ENCODE measurements around the gene CTTN.

Gene CTTN

DNA sequence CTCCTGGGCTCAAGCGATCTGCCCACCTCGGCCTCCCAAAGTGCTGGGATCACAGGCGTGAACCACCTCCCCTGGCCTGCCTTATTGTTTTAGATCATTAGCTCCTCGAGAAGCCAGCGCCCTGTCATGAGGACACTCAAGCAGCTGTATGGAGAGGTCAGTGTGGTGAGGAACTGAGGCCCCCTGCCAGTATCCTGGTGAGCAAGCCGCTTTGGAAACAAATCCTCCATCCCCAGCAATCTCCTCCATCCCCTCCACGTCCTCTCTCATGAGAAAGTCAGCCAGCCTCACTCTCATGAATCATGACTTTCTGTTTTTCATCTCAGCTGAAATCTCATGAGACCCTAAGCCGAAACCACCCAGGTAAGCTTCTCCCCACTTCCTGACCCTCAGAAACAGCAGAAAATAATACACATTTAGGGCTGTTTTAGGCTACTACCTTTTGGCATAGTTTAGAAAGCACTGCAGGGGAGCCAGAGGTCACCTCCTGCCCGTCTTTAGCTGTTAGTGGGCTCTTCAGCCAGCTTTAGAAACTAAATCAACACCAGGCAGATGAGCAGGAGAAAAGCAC is 56.0 kb downstream of the CTTN start:
- TF ChIP-seq SIN3A (IDR thresholded peaks at IDR 0.05; ENCODE audit: borderline replicate concordance, insufficient read depth, low read length), result no peak
- no peak for TF ChIP-seq TAF1 (IDR thresholded peaks at IDR 0.05; ENCODE audit: borderline replicate concordance, insufficient read depth, low read length)
- TF ChIP-seq FOXP2 (optimal IDR thresholded peaks at IDR 0.05; ENCODE audit: borderline replicate concordance, extremely low read depth, extremely low read length, insufficient read depth), result no peak

DNA sequence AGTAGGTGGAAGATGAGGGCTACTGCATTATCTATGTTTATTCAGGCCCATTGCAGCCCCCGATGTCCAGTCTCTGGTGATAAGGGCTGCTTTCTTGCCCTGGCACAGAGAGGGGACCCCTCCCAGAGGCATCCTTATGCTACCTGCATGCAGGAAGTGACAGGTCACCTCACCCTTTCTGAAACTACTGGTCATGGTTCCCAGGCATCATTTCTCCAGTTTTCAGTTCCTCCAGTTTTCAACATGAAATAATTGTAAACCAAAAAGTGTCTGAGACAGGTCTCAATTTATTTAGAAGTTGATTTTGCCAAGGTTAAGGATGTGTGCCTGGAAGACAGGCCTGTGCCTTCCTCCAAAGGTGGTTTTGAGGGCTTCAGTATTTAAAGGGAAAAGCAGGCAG is 57.0 kb downstream of the CTTN start:
- TF ChIP-seq TAF1 (IDR thresholded peaks at IDR 0.05; ENCODE audit: borderline replicate concordance, insufficient read depth, low read length), result no peak
- TF ChIP-seq, protein P1, sequence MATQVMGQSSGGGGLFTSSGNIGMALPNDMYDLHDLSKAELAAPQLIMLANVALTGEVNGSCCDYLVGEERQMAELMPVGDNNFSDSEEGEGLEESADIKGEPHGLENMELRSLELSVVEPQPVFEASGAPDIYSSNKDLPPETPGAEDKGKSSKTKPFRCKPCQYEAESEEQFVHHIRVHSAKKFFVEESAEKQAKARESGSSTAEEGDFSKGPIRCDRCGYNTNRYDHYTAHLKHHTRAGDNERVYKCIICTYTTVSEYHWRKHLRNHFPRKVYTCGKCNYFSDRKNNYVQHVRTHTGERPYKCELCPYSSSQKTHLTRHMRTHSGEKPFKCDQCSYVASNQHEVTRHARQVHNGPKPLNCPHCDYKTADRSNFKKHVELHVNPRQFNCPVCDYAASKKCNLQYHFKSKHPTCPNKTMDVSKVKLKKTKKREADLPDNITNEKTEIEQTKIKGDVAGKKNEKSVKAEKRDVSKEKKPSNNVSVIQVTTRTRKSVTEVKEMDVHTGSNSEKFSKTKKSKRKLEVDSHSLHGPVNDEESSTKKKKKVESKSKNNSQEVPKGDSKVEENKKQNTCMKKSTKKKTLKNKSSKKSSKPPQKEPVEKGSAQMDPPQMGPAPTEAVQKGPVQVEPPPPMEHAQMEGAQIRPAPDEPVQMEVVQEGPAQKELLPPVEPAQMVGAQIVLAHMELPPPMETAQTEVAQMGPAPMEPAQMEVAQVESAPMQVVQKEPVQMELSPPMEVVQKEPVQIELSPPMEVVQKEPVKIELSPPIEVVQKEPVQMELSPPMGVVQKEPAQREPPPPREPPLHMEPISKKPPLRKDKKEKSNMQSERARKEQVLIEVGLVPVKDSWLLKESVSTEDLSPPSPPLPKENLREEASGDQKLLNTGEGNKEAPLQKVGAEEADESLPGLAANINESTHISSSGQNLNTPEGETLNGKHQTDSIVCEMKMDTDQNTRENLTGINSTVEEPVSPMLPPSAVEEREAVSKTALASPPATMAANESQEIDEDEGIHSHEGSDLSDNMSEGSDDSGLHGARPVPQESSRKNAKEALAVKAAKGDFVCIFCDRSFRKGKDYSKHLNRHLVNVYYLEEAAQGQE (IDR thresholded peaks at IDR 0.05; ENCODE audit: insufficient read depth in 1 of 2, low read depth in 2 of 2, low read length in 2 of 2), result no peak
- no peak for TF ChIP-seq POLR2AphosphoS5 (IDR thresholded peaks at IDR 0.05; ENCODE audit: low read depth, low read length)
- TF ChIP-seq FOXP2 (optimal IDR thresholded peaks at IDR 0.05; ENCODE audit: borderline replicate concordance, extremely low read depth, extremely low read length, insufficient read depth), result no peak
- TF ChIP-seq SIN3A (IDR thresholded peaks at IDR 0.05; ENCODE audit: borderline replicate concordance, insufficient read depth, low read length), result no peak

DNA sequence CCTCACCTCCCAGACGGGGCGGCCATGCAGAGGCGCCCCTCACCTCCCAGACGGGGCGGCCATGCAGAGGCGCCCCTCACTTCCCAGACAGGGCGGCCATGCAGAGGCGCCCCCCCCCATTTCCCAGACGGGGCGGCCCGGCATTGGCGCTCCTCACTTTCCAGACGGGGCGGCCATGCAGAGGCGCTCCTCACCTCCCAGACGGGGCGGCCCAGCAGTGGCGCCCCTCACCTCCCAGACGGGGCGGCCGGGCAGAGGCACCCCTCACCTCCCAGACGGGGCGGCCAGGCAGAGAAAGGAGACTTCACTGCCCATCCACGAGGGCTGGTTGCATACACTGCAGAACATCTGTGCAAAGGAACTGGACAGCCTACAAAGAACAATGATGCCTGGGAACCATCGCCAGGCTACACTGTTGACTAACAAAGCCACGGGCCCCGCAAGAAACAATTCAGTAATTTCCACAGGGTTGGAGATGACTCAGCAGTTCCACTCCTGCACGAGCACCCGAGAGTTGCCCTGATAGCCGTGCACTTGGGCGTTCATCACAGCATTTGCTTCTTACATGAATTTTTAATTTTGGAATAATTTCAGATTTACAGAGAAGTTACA is 58.7 kb downstream of the CTTN start:
- TF ChIP-seq, protein P1 (IDR thresholded peaks at IDR 0.05; ENCODE audit: insufficient read depth in 1 of 2, low read depth in 2 of 2, low read length in 2 of 2), result no peak
- TF ChIP-seq FOXP2 (optimal IDR thresholded peaks at IDR 0.05; ENCODE audit: borderline replicate concordance, extremely low read depth, extremely low read length, insufficient read depth), result no peak

DNA sequence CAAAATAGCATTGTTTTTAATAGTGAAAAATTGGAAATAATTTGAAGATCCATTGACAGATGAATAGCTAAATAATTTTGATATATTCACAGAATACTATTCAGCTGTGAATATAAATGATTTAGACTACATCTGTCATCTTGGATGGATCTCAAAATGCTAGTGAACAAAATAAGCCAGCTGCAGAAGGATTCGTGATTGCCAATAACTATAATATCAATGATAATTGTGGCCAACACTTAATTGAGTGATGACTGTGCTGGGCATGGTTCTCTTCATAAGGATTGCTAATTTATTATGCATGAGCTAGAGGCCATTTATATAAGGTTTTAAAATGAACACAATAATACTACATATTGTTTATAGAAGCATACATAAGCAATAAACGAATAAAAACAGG is 60.4 kb downstream of the CTTN start:
- no peak for TF ChIP-seq FOXP2 (optimal IDR thresholded peaks at IDR 0.05; ENCODE audit: borderline replicate concordance, extremely low read depth, extremely low read length, insufficient read depth)
- TF ChIP-seq POLR2AphosphoS5 (IDR thresholded peaks at IDR 0.05; ENCODE audit: low read depth, low read length), result no peak
- TF ChIP-seq SIN3A (IDR thresholded peaks at IDR 0.05; ENCODE audit: borderline replicate concordance, insufficient read depth, low read length), result no peak
- TF ChIP-seq, protein P1 (IDR thresholded peaks at IDR 0.05; ENCODE audit: insufficient read depth in 1 of 2, low read depth in 2 of 2, low read length in 2 of 2), result no peak
- no peak for TF ChIP-seq TAF1 (IDR thresholded peaks at IDR 0.05; ENCODE audit: borderline replicate concordance, insufficient read depth, low read length)

DNA sequence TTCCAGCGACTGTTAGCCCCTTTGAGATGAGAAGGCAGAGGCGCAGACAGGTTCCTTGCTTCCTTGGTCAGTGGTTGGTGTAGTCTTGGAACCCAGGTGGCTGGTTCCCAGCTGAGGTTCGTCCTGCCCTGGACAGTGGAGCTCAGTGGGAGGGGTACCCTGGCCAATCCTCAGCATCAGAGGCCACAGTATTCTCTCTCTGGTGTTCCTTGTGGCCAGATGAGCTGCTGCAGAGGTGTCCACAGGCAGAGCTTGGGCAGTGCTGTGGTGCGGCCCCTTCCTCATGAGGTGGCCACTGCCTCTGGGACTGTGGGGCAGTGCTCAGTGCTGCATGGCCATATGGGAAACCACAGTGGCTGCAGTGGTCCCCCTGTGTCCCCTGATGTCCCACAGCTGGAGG is 61.8 kb downstream of the CTTN start:
- TF ChIP-seq POLR2AphosphoS5 (IDR thresholded peaks at IDR 0.05; ENCODE audit: low read depth, low read length) (no peak), TAF1 (IDR thresholded peaks at IDR 0.05; ENCODE audit: borderline replicate concordance, insufficient read depth, low read length) (no peak)

DNA sequence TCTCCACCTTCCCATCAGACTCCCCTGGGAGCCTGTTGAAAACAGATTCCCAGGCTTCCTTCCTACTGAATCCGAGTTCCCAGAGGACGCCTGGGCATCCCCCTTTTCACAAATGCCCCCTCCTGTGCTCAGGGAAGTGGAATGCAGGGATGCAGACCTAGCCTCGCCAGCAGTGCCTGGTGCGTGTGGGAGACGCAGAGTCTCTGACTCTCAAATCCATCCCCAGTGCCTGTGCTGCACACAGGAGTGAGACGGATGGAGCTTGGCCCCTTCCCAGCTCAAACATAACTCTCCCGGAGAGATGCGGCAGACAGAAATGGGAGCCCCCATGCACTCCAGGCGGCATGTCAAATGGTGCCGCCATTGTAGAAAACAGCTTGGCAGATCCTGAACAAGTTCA is 62.6 kb downstream of the CTTN start:
- TF ChIP-seq FOXP2 (optimal IDR thresholded peaks at IDR 0.05; ENCODE audit: borderline replicate concordance, extremely low read depth, extremely low read length, insufficient read depth), result no peak
